ENCODE measurements around the gene CACNA2D4. TPM values are rescaled to one million over a fixed set of nuclear protein-coding genes. Genes with fewer than 3 reads are reported as not detected.

CACNA2D4 gene
- total and polyA plus RNA-seq, 2 donors (not counting 3 experiments of a cell fraction or from before 2014, with no cell fraction given): 0.58 to 0.73 TPM

DNA sequence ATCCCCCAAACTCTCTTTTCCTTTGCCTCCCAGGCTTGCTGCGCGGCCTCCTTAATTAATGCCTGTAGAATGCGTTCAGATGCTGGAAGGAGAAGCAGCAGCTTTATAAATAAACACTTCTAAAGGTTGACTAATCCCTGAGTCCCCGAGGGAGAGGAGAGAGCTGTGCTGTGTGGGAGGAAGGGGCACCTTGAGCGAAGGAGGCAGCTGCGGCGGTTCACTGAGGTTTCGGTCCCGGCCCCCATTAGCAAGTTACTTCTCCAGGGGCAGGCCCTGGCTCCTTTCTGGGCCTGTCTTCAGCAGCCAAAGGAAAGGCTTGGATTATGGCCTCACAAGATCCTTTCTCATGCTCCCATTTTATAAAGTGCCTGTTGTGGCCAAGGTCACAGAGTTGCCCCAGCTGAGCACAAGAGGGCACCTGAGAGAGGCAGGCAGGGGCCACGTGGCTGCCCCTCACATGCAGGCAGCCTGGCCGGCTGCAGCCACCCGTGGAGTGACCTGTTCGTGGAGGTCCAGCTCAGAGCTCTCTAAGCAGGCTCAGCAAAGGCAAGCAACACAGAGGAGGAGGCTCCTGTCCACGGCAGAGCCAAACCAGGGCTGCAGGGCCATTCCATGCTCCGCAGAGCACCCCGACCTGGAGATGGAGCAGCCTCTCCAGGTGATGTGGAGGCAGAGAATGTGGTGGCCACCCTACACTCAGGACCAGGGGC lies 15.0 kb upstream of the CACNA2D4 start:
- no peaks in the 10 kb centered on the region for H3K9me3 ChIP-seq (replicated peaks; ENCODE audit: control insufficient read depth, insufficient read depth, low read length)
- intact Hi-C loops (cut with micrococcal nuclease): no loop called here
- H3K4me2 ChIP-seq (ENCODE audit: insufficient read depth, low read length): no peak overlapping the region
- no peak overlapping the region for H3K9ac ChIP-seq (replicated peaks; ENCODE audit: extremely low read depth, insufficient read depth, low read length)
- FAIRE-seq (no peak), DNase-seq (ENCODE audit: low read depth, low spot score) (no peak)
- H4K20me1 ChIP-seq (replicated peaks; ENCODE audit: control insufficient read depth, extremely low read depth, insufficient read depth, low read length): no peaks in the 10 kb centered on the region
- POLR2A ChIA-PET: no interaction called here
- no peak overlapping the region for H2AFZ ChIP-seq (ENCODE audit: low read depth, low read length)
- no peak overlapping the region for H3K27ac ChIP-seq (ENCODE audit: insufficient read depth, low read depth, low read length)
- H3K4me3 ChIP-seq (replicated peaks in 1 of 3; ENCODE audit: insufficient read depth in 1 of 3, low read depth in 1 of 3, low read length in 3 of 3): no peak overlapping the region
- dilution Hi-C loops (cut with MboI; ENCODE audit: extremely low pct_ligation_motif_present, low sequenced_read_pairs): loop anchor here (25.0 kb wide), 1 partner anchor 296 kb away; the partner anchor contains the start of gene WNT5B
- CTCF ChIA-PET: interaction anchor here (1.8 kb wide), 1 partner anchor 142 kb away, joined by 5 read pairs; no protein-coding TSS in a partner anchor
- H3K36me3 ChIP-seq (ENCODE audit: control insufficient read depth in 2 of 2, extremely low read depth in 1 of 2, insufficient read depth in 2 of 2, low read length in 2 of 2): no peaks in the 10 kb centered on the region
- TF ChIP-seq, protein P1, sequence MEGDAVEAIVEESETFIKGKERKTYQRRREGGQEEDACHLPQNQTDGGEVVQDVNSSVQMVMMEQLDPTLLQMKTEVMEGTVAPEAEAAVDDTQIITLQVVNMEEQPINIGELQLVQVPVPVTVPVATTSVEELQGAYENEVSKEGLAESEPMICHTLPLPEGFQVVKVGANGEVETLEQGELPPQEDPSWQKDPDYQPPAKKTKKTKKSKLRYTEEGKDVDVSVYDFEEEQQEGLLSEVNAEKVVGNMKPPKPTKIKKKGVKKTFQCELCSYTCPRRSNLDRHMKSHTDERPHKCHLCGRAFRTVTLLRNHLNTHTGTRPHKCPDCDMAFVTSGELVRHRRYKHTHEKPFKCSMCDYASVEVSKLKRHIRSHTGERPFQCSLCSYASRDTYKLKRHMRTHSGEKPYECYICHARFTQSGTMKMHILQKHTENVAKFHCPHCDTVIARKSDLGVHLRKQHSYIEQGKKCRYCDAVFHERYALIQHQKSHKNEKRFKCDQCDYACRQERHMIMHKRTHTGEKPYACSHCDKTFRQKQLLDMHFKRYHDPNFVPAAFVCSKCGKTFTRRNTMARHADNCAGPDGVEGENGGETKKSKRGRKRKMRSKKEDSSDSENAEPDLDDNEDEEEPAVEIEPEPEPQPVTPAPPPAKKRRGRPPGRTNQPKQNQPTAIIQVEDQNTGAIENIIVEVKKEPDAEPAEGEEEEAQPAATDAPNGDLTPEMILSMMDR (IDR thresholded peaks at IDR 0.05; ENCODE audit: extremely low read depth in 1 of 2, insufficient read depth in 1 of 2, low read depth in 1 of 2, low read length in 2 of 2): no peak
- TF ChIP-seq EZH2 (IDR thresholded peaks at IDR 0.05; ENCODE audit: borderline replicate concordance, low read depth, low read length, severe bottlenecking) (no peak), POLR2A (IDR thresholded peaks at IDR 0.05; ENCODE audit: low read depth, low read length) (no peak), GATA2 (IDR thresholded peaks at IDR 0.05; ENCODE audit: insufficient read depth, insufficient read length, low read depth, low read length) (no peak), POLR2AphosphoS5 (IDR thresholded peaks at IDR 0.05; ENCODE audit: insufficient read depth, low read depth, low read length) (no peak), JUN (IDR thresholded peaks at IDR 0.05; ENCODE audit: borderline replicate concordance, insufficient read depth, insufficient read length, low read depth) (no peak), MYC (IDR thresholded peaks at IDR 0.05; ENCODE audit: low read depth, low read length) (no peak), FOS (IDR thresholded peaks at IDR 0.05; ENCODE audit: borderline replicate concordance, insufficient read depth, low read length) (no peak)
- TF ChIP-seq, protein P2, sequence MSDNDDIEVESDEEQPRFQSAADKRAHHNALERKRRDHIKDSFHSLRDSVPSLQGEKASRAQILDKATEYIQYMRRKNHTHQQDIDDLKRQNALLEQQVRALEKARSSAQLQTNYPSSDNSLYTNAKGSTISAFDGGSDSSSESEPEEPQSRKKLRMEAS (IDR thresholded peaks at IDR 0.05; ENCODE audit: insufficient read depth, insufficient read length): no peak
- H3K79me2 ChIP-seq (ENCODE audit: control insufficient read depth, insufficient read depth, low read length): no peaks in the 10 kb centered on the region
- H3K9me1 ChIP-seq (replicated peaks; ENCODE audit: control insufficient read depth, extremely low read depth, insufficient read depth, low read length): no peaks in the 10 kb centered on the region
- H3K27me3 ChIP-seq (ENCODE audit: control insufficient read depth in 2 of 2, insufficient read depth in 2 of 2, low read length in 2 of 2): no peaks in the 10 kb centered on the region
- H3K4me1 ChIP-seq (ENCODE audit: control insufficient read depth, extremely low read depth, insufficient read depth, low read length): no peaks in the 10 kb centered on the region
- BruUV-seq (replicated peaks): no TSS peak

Data from endothelial cell of umbilical vein (primary cell).